GM13977 (cell line): ENCODE data around the gene GPRASP3.
"Not testable (repeated sequence)": the region's sequence is repeated elsewhere in the genome, so short reads cannot be mapped to it uniquely, and the experiment has no call there.

ENCODE experiments used
- DNase-seq: peaks from one replicate; pipeline ENCODE4 v3.0.0; 2012; ENCODE audit warnings: low spot score
- in situ Hi-C: fragments of 300-500 bp; cut with MboI; formaldehyde crosslinking; loops from one replicate; pipeline ENCODE4 v1.12.0; 2022; ENCODE audit warnings: low sequenced_read_pairs, low pct_unique_long_range_greater_than_20kb, mixed read lengths, inconsistent platforms; ENCODE audit not compliant: unreplicated experiment
- TF ChIP-seq, protein P1 (sequence below): IDR thresholded peaks from 2 replicates; pipeline ENCODE4 v1.5.1; 2012; ENCODE audit warnings: mild to moderate bottlenecking, control low read depth; ENCODE audit not compliant: insufficient read depth; ENCODE audit errors: extremely low read depth, missing control alignments

The GPRASP3 gene, protein sequence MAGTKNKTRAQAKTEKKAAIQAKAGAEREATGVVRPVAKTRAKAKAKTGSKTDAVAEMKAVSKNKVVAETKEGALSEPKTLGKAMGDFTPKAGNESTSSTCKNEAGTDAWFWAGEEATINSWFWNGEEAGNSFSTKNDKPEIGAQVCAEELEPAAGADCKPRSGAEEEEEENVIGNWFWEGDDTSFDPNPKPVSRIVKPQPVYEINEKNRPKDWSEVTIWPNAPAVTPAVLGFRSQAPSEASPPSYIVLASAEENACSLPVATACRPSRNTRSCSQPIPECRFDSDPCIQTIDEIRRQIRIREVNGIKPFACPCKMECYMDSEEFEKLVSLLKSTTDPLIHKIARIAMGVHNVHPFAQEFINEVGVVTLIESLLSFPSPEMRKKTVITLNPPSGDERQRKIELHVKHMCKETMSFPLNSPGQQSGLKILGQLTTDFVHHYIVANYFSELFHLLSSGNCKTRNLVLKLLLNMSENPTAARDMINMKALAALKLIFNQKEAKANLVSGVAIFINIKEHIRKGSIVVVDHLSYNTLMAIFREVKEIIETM

DNA sequence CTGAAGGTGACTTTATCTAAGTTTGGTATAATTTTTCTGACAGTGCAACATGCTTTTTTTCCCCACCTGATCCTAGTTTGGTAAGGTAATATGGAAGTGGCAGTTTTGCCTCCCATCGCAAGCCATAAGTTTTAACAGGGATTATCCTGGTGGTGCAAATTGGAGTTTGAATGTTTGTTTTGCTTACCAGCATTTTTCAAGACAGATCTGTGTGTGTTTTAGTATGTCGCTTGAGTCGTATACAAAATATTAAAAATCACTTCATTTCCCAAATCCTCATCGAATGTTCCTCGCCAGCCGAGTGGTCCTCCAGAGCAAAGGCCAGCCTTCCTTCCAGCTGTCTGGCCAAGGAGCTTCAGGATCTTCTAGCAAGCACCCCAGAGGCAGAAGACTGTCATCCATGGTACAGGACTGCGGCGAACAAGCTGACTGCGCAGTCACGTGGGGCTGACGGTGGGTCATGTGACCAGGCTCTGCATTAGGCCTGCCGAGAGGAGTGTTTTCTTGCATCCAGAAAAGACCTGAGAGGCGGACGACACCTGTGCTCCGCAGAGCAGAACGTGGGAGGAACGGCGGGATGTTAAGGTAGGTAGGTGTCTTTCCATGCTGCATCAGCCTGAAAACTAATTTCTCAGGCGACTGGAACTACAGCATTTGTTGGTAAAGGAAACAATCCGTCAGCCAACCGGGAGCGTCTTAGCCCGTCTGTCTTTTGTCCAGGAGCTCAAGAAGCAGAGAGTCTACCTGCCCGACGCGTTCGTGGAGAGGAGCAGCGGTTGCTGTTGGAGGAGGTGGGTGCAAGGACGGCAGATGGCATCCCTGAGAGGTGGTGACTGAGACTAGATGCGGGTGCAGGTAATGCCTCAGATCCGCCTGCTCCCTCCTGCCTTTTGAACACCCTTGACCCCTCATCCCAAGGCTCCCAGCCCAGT lies at the start of gene GPRASP3:
GPRASP3 (plus strand) TSS at position 507 of the 932 bp plus-strand sequence. CDS start 28,253 bp downstream, outside the sequence.
- DNase-seq = peak; percentile 52
- in situ Hi-C loops = loop anchor here (10.0 kb wide), 1 partner anchor 56 kb away; no protein-coding TSS in a partner anchor
- TF ChIP-seq, protein P1, sequence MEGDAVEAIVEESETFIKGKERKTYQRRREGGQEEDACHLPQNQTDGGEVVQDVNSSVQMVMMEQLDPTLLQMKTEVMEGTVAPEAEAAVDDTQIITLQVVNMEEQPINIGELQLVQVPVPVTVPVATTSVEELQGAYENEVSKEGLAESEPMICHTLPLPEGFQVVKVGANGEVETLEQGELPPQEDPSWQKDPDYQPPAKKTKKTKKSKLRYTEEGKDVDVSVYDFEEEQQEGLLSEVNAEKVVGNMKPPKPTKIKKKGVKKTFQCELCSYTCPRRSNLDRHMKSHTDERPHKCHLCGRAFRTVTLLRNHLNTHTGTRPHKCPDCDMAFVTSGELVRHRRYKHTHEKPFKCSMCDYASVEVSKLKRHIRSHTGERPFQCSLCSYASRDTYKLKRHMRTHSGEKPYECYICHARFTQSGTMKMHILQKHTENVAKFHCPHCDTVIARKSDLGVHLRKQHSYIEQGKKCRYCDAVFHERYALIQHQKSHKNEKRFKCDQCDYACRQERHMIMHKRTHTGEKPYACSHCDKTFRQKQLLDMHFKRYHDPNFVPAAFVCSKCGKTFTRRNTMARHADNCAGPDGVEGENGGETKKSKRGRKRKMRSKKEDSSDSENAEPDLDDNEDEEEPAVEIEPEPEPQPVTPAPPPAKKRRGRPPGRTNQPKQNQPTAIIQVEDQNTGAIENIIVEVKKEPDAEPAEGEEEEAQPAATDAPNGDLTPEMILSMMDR = no peak

- in situ Hi-C loops = no loop called here
- TF ChIP-seq, protein P1 = no peak
- no peak for DNase-seq
Measured at GRCh38 chrX:102672856-102673255, 47.7 kb upstream of the GPRASP3 start.

DNA sequence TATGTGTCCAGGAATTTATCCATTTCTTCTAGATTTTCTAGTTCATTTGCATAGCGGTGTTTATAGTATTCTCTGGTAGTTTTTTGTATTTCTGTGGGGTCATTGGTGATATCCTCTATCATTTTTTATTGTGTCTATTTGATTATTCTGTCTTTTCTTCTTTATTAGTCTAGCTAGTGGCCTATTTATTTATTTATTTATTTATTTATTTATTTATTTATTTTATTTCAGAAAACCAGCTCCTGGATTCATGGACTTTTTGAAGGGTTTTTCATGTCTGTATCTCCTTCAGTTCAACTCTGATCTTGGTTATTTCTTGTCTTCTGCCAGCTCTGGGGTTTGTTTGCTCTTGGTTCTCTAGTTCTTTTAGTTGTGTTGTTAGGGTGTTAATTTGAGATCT lies 43.1 kb upstream of the GPRASP3 start:
- DNase-seq, in situ Hi-C loops: not testable (repeated sequence)

- DNase-seq = no peak
- in situ Hi-C loops = no loop called here
- TF ChIP-seq, protein P1 = no peak
Measured at GRCh38 chrX:102684772-102685520, 35.6 kb upstream of the GPRASP3 start.

GRCh38 chrX:102694749-102695148 lies 25.8 kb upstream of the GPRASP3 start:
- DNase-seq = no peak
- in situ Hi-C loops = no loop called here
- TF ChIP-seq, protein P1 = no peak

GRCh38 chrX:102696306-102696705 lies 24.2 kb upstream of the GPRASP3 start:
- TF ChIP-seq, protein P1 = no peak

More at GRCh38 chrX:102696306-102696705, 24.2 kb upstream of the GPRASP3 start:
- in situ Hi-C loops = no loop called here
- no peak for DNase-seq
